ENCODE data around the gene HPGD. TPM values are rescaled to one million over a fixed set of nuclear protein-coding genes. Genes with fewer than 3 reads are reported as not detected.

Gene HPGD
- total RNA-seq, 1 donor = under 0.01 TPM

- Histone ChIP-seq H3K4me1 (ENCODE audit: insufficient read depth, low read length) (no peaks in the 10 kb centered on the region), H3K4me3 (ENCODE audit: insufficient read depth, low read length) (no peak overlapping the region), H3K27me3 (ENCODE audit: insufficient read depth, low read length) (no peaks in the 10 kb centered on the region), H3K27ac (ENCODE audit: low read depth, low read length) (no peak overlapping the region), H3K9me3 (ENCODE audit: low read depth, low read length) (no peaks in the 10 kb centered on the region), H3K79me2 (ENCODE audit: insufficient read depth, low read length) (no peaks in the 10 kb centered on the region), H3K36me3 (ENCODE audit: insufficient read depth, low read length) (no peaks in the 10 kb centered on the region), H4K20me1 (ENCODE audit: insufficient read depth, low read length) (no peaks in the 10 kb centered on the region), H3K4me2 (ENCODE audit: insufficient read depth, low read length) (no peak overlapping the region), H2AFZ (ENCODE audit: low read length) (no peak overlapping the region)
- TF ChIP-seq, protein P1, sequence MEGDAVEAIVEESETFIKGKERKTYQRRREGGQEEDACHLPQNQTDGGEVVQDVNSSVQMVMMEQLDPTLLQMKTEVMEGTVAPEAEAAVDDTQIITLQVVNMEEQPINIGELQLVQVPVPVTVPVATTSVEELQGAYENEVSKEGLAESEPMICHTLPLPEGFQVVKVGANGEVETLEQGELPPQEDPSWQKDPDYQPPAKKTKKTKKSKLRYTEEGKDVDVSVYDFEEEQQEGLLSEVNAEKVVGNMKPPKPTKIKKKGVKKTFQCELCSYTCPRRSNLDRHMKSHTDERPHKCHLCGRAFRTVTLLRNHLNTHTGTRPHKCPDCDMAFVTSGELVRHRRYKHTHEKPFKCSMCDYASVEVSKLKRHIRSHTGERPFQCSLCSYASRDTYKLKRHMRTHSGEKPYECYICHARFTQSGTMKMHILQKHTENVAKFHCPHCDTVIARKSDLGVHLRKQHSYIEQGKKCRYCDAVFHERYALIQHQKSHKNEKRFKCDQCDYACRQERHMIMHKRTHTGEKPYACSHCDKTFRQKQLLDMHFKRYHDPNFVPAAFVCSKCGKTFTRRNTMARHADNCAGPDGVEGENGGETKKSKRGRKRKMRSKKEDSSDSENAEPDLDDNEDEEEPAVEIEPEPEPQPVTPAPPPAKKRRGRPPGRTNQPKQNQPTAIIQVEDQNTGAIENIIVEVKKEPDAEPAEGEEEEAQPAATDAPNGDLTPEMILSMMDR (IDR thresholded peaks at IDR 0.05; ENCODE audit: extremely low read depth, low read depth, low read length) = no peak
- DNase-seq (ENCODE audit: insufficient read length, low spot score, missing footprints) = no peak
Observed at GRCh38 chr4:174450786-174451125, 71.5 kb downstream of the HPGD start.

GRCh38 chr4:174449944-174450785 is 72.1 kb downstream of the HPGD start:
- Histone ChIP-seq H4K20me1 (ENCODE audit: insufficient read depth, low read length) (no peaks in the 10 kb centered on the region), H3K36me3 (ENCODE audit: insufficient read depth, low read length) (no peaks in the 10 kb centered on the region), H3K79me2 (ENCODE audit: insufficient read depth, low read length) (no peaks in the 10 kb centered on the region), H3K4me1 (ENCODE audit: insufficient read depth, low read length) (no peaks in the 10 kb centered on the region), H3K27me3 (ENCODE audit: insufficient read depth, low read length) (no peaks in the 10 kb centered on the region), H3K4me2 (ENCODE audit: insufficient read depth, low read length) (no peak overlapping the region), H3K27ac (ENCODE audit: low read depth, low read length) (no peak overlapping the region), H2AFZ (ENCODE audit: low read length) (no peak overlapping the region), H3K9me3 (ENCODE audit: low read depth, low read length) (no peaks in the 10 kb centered on the region), H3K4me3 (ENCODE audit: insufficient read depth, low read length) (no peak overlapping the region)
- TF ChIP-seq, protein P1 (IDR thresholded peaks at IDR 0.05; ENCODE audit: extremely low read depth, low read depth, low read length) = no peak
- no peak for DNase-seq (ENCODE audit: insufficient read length, low spot score, missing footprints)

DNA sequence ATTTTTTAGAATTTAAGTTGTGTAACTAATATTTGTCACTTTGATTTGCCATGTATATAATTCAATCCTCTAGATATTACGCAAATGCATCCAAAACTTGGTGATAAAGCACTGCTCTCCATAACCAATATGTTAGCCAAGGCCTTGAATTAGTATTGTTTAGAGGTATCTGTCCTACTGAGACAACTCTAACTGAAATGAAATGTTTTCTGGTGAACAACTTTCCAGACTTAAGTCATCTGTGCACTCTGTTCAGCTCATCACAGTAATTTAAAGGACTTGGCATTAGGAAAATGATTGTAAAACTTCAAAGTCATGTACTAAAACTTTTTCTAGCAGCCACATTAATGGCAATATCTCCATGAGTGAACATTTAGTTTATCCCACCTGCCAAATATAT is 73.1 kb downstream of the HPGD start:
- Histone ChIP-seq H3K27me3 (ENCODE audit: insufficient read depth, low read length) (no peaks in the 10 kb centered on the region), H3K4me1 (ENCODE audit: insufficient read depth, low read length) (no peaks in the 10 kb centered on the region), H3K4me2 (ENCODE audit: insufficient read depth, low read length) (no peak overlapping the region), H4K20me1 (ENCODE audit: insufficient read depth, low read length) (no peaks in the 10 kb centered on the region), H3K79me2 (ENCODE audit: insufficient read depth, low read length) (no peaks in the 10 kb centered on the region), H2AFZ (ENCODE audit: low read length) (no peak overlapping the region), H3K9me3 (ENCODE audit: low read depth, low read length) (no peaks in the 10 kb centered on the region), H3K27ac (ENCODE audit: low read depth, low read length) (no peak overlapping the region), H3K36me3 (ENCODE audit: insufficient read depth, low read length) (no peaks in the 10 kb centered on the region), H3K4me3 (ENCODE audit: insufficient read depth, low read length) (no peak overlapping the region)
- TF ChIP-seq, protein P1 (IDR thresholded peaks at IDR 0.05; ENCODE audit: extremely low read depth, low read depth, low read length) = no peak
- DNase-seq (ENCODE audit: insufficient read length, low spot score, missing footprints) = no peak

GRCh38 chr4:174444390-174444789 is 77.9 kb downstream of the HPGD start:
- Histone ChIP-seq H3K9me3 (ENCODE audit: low read depth, low read length) (no peaks in the 10 kb centered on the region), H2AFZ (ENCODE audit: low read length) (no peak overlapping the region), H3K4me2 (ENCODE audit: insufficient read depth, low read length) (no peak overlapping the region), H3K36me3 (ENCODE audit: insufficient read depth, low read length) (no peaks in the 10 kb centered on the region), H3K4me3 (ENCODE audit: insufficient read depth, low read length) (no peak overlapping the region), H4K20me1 (ENCODE audit: insufficient read depth, low read length) (no peaks in the 10 kb centered on the region), H3K27ac (ENCODE audit: low read depth, low read length) (no peak overlapping the region), H3K4me1 (ENCODE audit: insufficient read depth, low read length) (no peaks in the 10 kb centered on the region), H3K27me3 (ENCODE audit: insufficient read depth, low read length) (no peaks in the 10 kb centered on the region), H3K79me2 (ENCODE audit: insufficient read depth, low read length) (no peaks in the 10 kb centered on the region)
- TF ChIP-seq, protein P1 (IDR thresholded peaks at IDR 0.05; ENCODE audit: extremely low read depth, low read depth, low read length) = no peak
- DNase-seq (ENCODE audit: insufficient read length, low spot score, missing footprints) = no peak

Other genes starting within 250 kb of the HPGD start
- 30.1 and 32.2 TPM in 2 replicates for gene FBXO8, start 238.8 kb downstream of the HPGD start, total RNA-seq
- gene CEP44, start 238.6 kb downstream of the HPGD start, total RNA-seq = 10.9 and 12.4 TPM in 2 replicates